Stimulated activated naive CD8-positive, alpha-beta T cell treated with anti-CD3 and anti-CD28 coated beads, Interleukin-15, amount 100 ng/mL, for 72 hours (primary cell): ENCODE results near the gene RPL35A.
A peak's percentile ranks its signal among the peaks of the same experiment; 100 is the strongest.
"Not testable (repeated sequence)": the region's sequence is repeated elsewhere in the genome, so short reads cannot be mapped to it uniquely, and the experiment has no call there.

ENCODE experiments used
- ATAC-seq: fragments of 150-1000 bp; cut with Tn5 transposase; 2 replicates; pipeline ENCODE4 v1.10.0; 2021; ENCODE audit warnings: mild to moderate bottlenecking, moderate library complexity
- DNase-seq, 2 donors: peaks; one replicate each; pipeline ENCODE4 v3.0.0; 2021 to 2022
- H3K27ac Mint-ChIP-seq, 2 donors: one replicate each; pipeline ENCODE4 v1.8.0; 2022; ENCODE audit warnings: mild to moderate bottlenecking in 2 of 2, mixed read lengths in 2 of 2, moderate library complexity in 2 of 2
- H3K27me3 Mint-ChIP-seq: one replicate; pipeline ENCODE4 v1.8.0; 2022; ENCODE audit warnings: mixed read lengths
- H3K4me1 Mint-ChIP-seq: one replicate; pipeline ENCODE4 v1.8.0; 2022; ENCODE audit warnings: mild to moderate bottlenecking, mixed read lengths
- H3K4me3 Mint-ChIP-seq, 2 donors: one replicate each; pipeline ENCODE4 v1.8.0; 2022; ENCODE audit warnings: mild to moderate bottlenecking in 2 of 2, mixed read lengths in 2 of 2, moderate library complexity in 1 of 2
- H3K9me3 Mint-ChIP-seq, 2 donors: one replicate each; pipeline ENCODE4 v1.8.0; 2022; ENCODE audit warnings: mixed read lengths in 2 of 2

The RPL35A gene

GRCh38 chr3:197949778-197950676 is at the start of gene RPL35A:
TSS of gene RPL35A (plus strand) at chr3:197950190. CDS start at chr3:197950968, 778 bp downstream.
- H3K27me3 Mint-ChIP-seq: no peaks in the 10 kb centered on the region
- ATAC-seq: peak; percentile 94

GRCh38 chr3:197901626-197902025 is 48.4 kb upstream of the RPL35A start:
- H3K27ac Mint-ChIP-seq: no peak overlapping the region
- no peak overlapping the region for H3K4me3 Mint-ChIP-seq
- H3K9me3 Mint-ChIP-seq: no peaks in the 10 kb centered on the region
- ATAC-seq (no peak), DNase-seq (no peak)
- H3K27me3 Mint-ChIP-seq: no peaks in the 10 kb centered on the region
- peaks cover 18% of the 10 kb centered on the region for H3K4me1 Mint-ChIP-seq

More at GRCh38 chr3:197949778-197950676, at the start of gene RPL35A:
- no peaks in the 10 kb centered on the region for H3K9me3 Mint-ChIP-seq
- H3K4me1 Mint-ChIP-seq: peaks cover 55% of the 10 kb centered on the region
- peak within 1 kb of the TSS; percentile 96 to 97 for H3K4me3 Mint-ChIP-seq
- peak within 1 kb of the TSS; percentile 99 to 100 for H3K27ac Mint-ChIP-seq
- DNase-seq: peak; percentile 87 to 88

- no peaks in the 10 kb centered on the region for H3K27me3 Mint-ChIP-seq
- peak overlapping the region; percentile 89 for H3K27ac Mint-ChIP-seq
- peak; percentile 100 for ATAC-seq
- peak; percentile 80 to 92 for DNase-seq
- peaks cover 28% of the 10 kb centered on the region for H3K4me1 Mint-ChIP-seq
- H3K4me3 Mint-ChIP-seq: peak overlapping the region; percentile 60 to 76
- no peaks in the 10 kb centered on the region for H3K9me3 Mint-ChIP-seq
These were observed 43.8 kb upstream of the RPL35A start for GRCh38 chr3:197906023-197906849.

- DNase-seq: no peak
- Mint-ChIP-seq H3K4me1 (peaks cover 28% of the 10 kb centered on the region), H3K9me3 (no peaks in the 10 kb centered on the region), H3K27ac (no peak overlapping the region), H3K27me3 (no peaks in the 10 kb centered on the region), H3K4me3 (peak overlapping the region in 1 of 2 donors; percentile 20)
- ATAC-seq: no peak
These were observed 43.2 kb upstream of the RPL35A start for GRCh38 chr3:197906850-197907187.

GRCh38 chr3:197907196-197907595 is 42.8 kb upstream of the RPL35A start:
- no peak for ATAC-seq
- no peak overlapping the region for H3K27ac Mint-ChIP-seq
- H3K4me3 Mint-ChIP-seq: peak overlapping the region in 1 of 2 donors; percentile 20
- peaks cover 28% of the 10 kb centered on the region for H3K4me1 Mint-ChIP-seq
- H3K27me3 Mint-ChIP-seq: no peaks in the 10 kb centered on the region
- no peaks in the 10 kb centered on the region for H3K9me3 Mint-ChIP-seq
- DNase-seq: no peak

GRCh38 chr3:197908550-197908949 is 41.4 kb upstream of the RPL35A start:
- not testable (repeated sequence) for ATAC-seq, DNase-seq, H3K9me3 Mint-ChIP-seq, H3K27ac Mint-ChIP-seq, H3K27me3 Mint-ChIP-seq, H3K4me3 Mint-ChIP-seq
- H3K4me1 Mint-ChIP-seq: peaks cover 28% of the 10 kb centered on the region

- Mint-ChIP-seq H3K27ac (no peak overlapping the region), H3K4me1 (peaks cover 28% of the 10 kb centered on the region), H3K27me3 (no peaks in the 10 kb centered on the region), H3K4me3 (no peak overlapping the region), H3K9me3 (no peaks in the 10 kb centered on the region)
- DNase-seq (no peak), ATAC-seq (no peak)
These were observed 40.9 kb upstream of the RPL35A start for GRCh38 chr3:197908957-197909701.

- Mint-ChIP-seq H3K9me3 (no peaks in the 10 kb centered on the region), H3K27ac (no peak overlapping the region), H3K4me3 (no peak overlapping the region), H3K27me3 (no peaks in the 10 kb centered on the region), H3K4me1 (no peaks in the 10 kb centered on the region)
- no peak for ATAC-seq
- no peak for DNase-seq
These were observed 37.1 kb upstream of the RPL35A start for GRCh38 chr3:197912741-197913476.

GRCh38 chr3:197913641-197914380 is 36.2 kb upstream of the RPL35A start:
- ATAC-seq (no peak), DNase-seq (no peak)
- no peak overlapping the region for H3K27ac Mint-ChIP-seq
- H3K4me3 Mint-ChIP-seq: no peak overlapping the region
- H3K4me1 Mint-ChIP-seq: no peaks in the 10 kb centered on the region
- H3K9me3 Mint-ChIP-seq: no peaks in the 10 kb centered on the region
- H3K27me3 Mint-ChIP-seq: no peaks in the 10 kb centered on the region

- not testable (repeated sequence) for H3K9me3 Mint-ChIP-seq, H3K4me1 Mint-ChIP-seq, H3K4me3 Mint-ChIP-seq, H3K27me3 Mint-ChIP-seq
- ATAC-seq: peak; percentile 53
- H3K27ac Mint-ChIP-seq: peak overlapping the region in 1 of 2 donors; percentile 35
- DNase-seq: peak in 1 of 2 donors; percentile 55
These were observed 28.3 kb upstream of the RPL35A start for GRCh38 chr3:197921429-197922275.

GRCh38 chr3:197926418-197926817 is 23.6 kb upstream of the RPL35A start:
- no peaks in the 10 kb centered on the region for H3K27me3 Mint-ChIP-seq
- peaks cover 0 to 6% of the 10 kb centered on the region in 2 donors for H3K9me3 Mint-ChIP-seq
- no peak overlapping the region for H3K4me3 Mint-ChIP-seq
- no peak overlapping the region for H3K27ac Mint-ChIP-seq
- H3K4me1 Mint-ChIP-seq: peaks cover 5% of the 10 kb centered on the region
- DNase-seq: no peak
- ATAC-seq: no peak

GRCh38 chr3:197927578-197927977 is 22.4 kb upstream of the RPL35A start:
- not testable (repeated sequence) for H3K4me3 Mint-ChIP-seq, ATAC-seq, H3K27me3 Mint-ChIP-seq, H3K9me3 Mint-ChIP-seq, DNase-seq, H3K27ac Mint-ChIP-seq, H3K4me1 Mint-ChIP-seq

GRCh38 chr3:197936819-197937384 is 13.1 kb upstream of the RPL35A start:
- no peaks in the 10 kb centered on the region for H3K27me3 Mint-ChIP-seq
- ATAC-seq (no peak), DNase-seq (no peak)
- H3K27ac Mint-ChIP-seq: no peak overlapping the region
- H3K9me3 Mint-ChIP-seq: no peaks in the 10 kb centered on the region
- no peak overlapping the region for H3K4me3 Mint-ChIP-seq
- H3K4me1 Mint-ChIP-seq: peaks cover 6% of the 10 kb centered on the region
